Uterus (tissue), 4 donors: ENCODE measurements around the gene MTUS2. TPM values are rescaled to one million over a fixed set of nuclear protein-coding genes. Genes with fewer than 3 reads are reported as not detected.
A peak's percentile ranks its signal among the peaks of the same experiment; 100 is the strongest.

Experiments used
- DNase-seq, 2 donors: peaks; one replicate each; pipeline ENCODE4 v3.0.0-alpha.2; 2019 to 2020
- H3K27ac ChIP-seq, 2 donors: fragments of 200-600 bp; sonication (generic); 1 replicate in 1 of 2; 2 replicates in 1 of 2; pipeline ENCODE4 v1.5.1; 2016 to 2018
- H3K27me3 ChIP-seq, 2 donors: fragments of 200-600 bp; sonication (generic); one replicate each; pipeline ENCODE4 v1.5.1; 2018 to 2019; ENCODE audit warnings: control low read depth in 1 of 2
- H3K36me3 ChIP-seq, 2 donors: fragments of 200-600 bp; sonication (generic); one replicate each; pipeline ENCODE4 v1.5.1; 2019; ENCODE audit warnings: control low read depth in 1 of 2
- H3K4me1 ChIP-seq, 2 donors: fragments of 200-600 bp; sonication (generic); one replicate each; pipeline ENCODE4 v1.5.1; 2018 to 2019; ENCODE audit warnings: control low read depth in 1 of 2
- H3K4me3 ChIP-seq, 2 donors: fragments of 200-600 bp; sonication (generic); 1 replicate in 1 of 2; 2 replicates in 1 of 2; pipeline ENCODE4 v1.5.1; 2018 to 2019; ENCODE audit warnings: mild to moderate bottlenecking in 1 of 2
- H3K9me3 ChIP-seq, 2 donors: fragments of 200-600 bp; sonication (generic); one replicate each; pipeline ENCODE4 v1.5.1; 2019; ENCODE audit warnings: control low read depth in 1 of 2
- CTCF ChIP-seq, 4 experiments: fragments of 200-600 bp in 2 of 4; fragments of 450-650 bp in 2 of 4; sonication (generic) in 2 of 4; IDR thresholded peaks; one replicate each; pipeline ENCODE4 v1.5.1; 2016 to 2019; ENCODE audit warnings: antibody characterized with exemption in 4 of 4, mild to moderate bottlenecking in 2 of 4, moderate library complexity in 1 of 4
- POLR2A ChIP-seq, 2 donors: fragments of 450-650 bp; IDR thresholded peaks; one replicate each; pipeline ENCODE4 v1.6.1; 2016; ENCODE audit warnings: antibody characterized with exemption in 2 of 2, mild to moderate bottlenecking in 1 of 2, moderate library complexity in 1 of 2
- intact Hi-C: fragments of 100-400 bp; cut with DNase I; formaldehyde crosslinking; loops from one replicate; pipeline ENCODE4 v1.15.1; 2023; ENCODE audit warnings: low total_unique reads
- total RNA-seq, 4 donors: library from RNA; depleted of rRNA in 3 of 4; stranded (reverse); fragments of >200 nt in 3 of 4; gene quantifications; one replicate each; pipeline versions ENCODE4 v1.1.0 to v1.2.4, GENCODE V29; 2014 to 2023
- donor health status: DM: yes; HTN: yes; CAD: no.

The MTUS2 gene
- total RNA-seq, 4 donors from 2014 or later, result 0.26 to 4.0 (median 3.6) TPM; not detected in 1

GRCh38 chr13:29537736-29538651 is 717.9 kb downstream of the MTUS2 start:
- intact Hi-C loops, result no loop called here
- H3K36me3 ChIP-seq, result no peaks in the 10 kb centered on the region
- no peak overlapping the region for H3K4me3 ChIP-seq
- DNase-seq, result no peak
- TF ChIP-seq POLR2A (IDR thresholded peaks at IDR 0.05) (no peak), CTCF (IDR thresholded peaks at IDR 0.05) (no peak)
- peak overlapping the region; percentile 42 to 48 for H3K27ac ChIP-seq
- no peaks in the 10 kb centered on the region for H3K27me3 ChIP-seq
- no peaks in the 10 kb centered on the region for H3K4me1 ChIP-seq
- no peaks in the 10 kb centered on the region for H3K9me3 ChIP-seq

DNA sequence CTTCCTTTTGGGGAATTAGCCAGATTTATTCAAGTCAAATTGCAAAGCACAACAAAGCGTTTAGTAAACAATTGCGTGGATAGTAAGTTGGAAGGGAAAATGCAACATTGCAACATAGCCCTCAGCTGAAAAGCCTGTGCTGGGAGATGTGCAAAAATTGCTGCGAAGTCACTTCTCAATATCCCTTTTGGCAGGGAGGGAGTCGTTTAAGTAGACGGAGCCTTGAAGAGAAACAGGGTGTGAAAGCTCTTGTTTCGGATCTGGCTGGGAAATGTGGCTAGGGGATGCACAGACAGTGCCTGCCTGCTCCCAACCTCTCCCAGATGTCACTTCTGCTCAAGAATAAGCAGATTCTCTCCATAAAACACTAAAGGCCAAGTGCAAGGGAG is 718.5 kb downstream of the MTUS2 start:
- DNase-seq, result no peak
- H3K27ac ChIP-seq, result peak overlapping the region; percentile 42 to 48
- no peaks in the 10 kb centered on the region for H3K27me3 ChIP-seq
- TF ChIP-seq CTCF (IDR thresholded peaks at IDR 0.05) (no peak), POLR2A (IDR thresholded peaks at IDR 0.05) (no peak)
- no peak overlapping the region for H3K4me3 ChIP-seq
- no peaks in the 10 kb centered on the region for H3K4me1 ChIP-seq
- H3K36me3 ChIP-seq, result no peaks in the 10 kb centered on the region
- intact Hi-C loops, result no loop called here
- H3K9me3 ChIP-seq, result no peaks in the 10 kb centered on the region

DNA sequence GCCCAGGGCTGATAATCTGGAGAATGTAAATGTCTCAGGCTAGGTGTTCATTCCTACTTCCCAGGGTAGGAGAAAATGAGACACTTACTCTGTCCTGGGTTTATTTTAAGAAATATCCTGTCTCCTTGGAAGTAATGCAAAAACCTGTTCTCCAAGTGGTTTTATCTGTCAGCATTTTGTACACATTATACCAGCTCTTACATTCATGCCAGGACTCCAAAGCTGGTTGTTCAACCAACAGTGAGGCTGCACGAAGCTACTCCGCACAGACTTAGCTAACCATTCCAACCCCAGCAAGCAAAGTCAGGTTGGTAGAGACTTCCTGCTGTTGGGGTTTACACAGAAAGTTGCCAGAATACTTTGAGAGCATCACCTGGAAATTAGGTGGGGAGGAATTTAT is 719.7 kb downstream of the MTUS2 start:
- no peak for DNase-seq
- Histone ChIP-seq H3K36me3 (no peaks in the 10 kb centered on the region), H3K9me3 (no peaks in the 10 kb centered on the region), H3K4me1 (no peaks in the 10 kb centered on the region), H3K27ac (no peak overlapping the region), H3K4me3 (no peak overlapping the region), H3K27me3 (no peaks in the 10 kb centered on the region)
- TF ChIP-seq CTCF (IDR thresholded peaks at IDR 0.05) (no peak), POLR2A (IDR thresholded peaks at IDR 0.05) (no peak)
- intact Hi-C loops, result no loop called here

DNA sequence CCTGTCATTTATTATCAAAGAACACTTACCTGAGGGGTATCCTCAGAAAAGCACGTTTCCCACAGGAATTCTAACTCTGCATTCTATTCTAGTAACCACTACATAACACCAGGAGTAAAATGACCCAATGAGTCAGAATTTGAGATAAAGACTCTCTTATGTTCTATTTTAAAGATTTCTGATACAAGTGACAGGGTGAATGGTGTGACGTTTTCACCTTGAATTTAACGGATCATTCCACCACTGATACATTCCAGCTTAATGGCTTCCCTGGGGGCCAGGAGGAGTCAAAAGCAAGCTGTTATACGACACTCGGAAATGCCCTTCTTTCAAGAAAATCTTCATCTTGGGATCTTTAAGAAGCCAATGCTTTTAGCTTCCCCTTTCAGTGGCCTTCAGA is 720.2 kb downstream of the MTUS2 start:
- TF ChIP-seq CTCF (IDR thresholded peaks at IDR 0.05) (no peak), POLR2A (IDR thresholded peaks at IDR 0.05) (no peak)
- Histone ChIP-seq H3K9me3 (no peaks in the 10 kb centered on the region), H3K4me3 (no peak overlapping the region), H3K27ac (no peak overlapping the region), H3K4me1 (no peaks in the 10 kb centered on the region), H3K27me3 (no peaks in the 10 kb centered on the region), H3K36me3 (no peaks in the 10 kb centered on the region)
- intact Hi-C loops, result no loop called here
- no peak for DNase-seq

DNA sequence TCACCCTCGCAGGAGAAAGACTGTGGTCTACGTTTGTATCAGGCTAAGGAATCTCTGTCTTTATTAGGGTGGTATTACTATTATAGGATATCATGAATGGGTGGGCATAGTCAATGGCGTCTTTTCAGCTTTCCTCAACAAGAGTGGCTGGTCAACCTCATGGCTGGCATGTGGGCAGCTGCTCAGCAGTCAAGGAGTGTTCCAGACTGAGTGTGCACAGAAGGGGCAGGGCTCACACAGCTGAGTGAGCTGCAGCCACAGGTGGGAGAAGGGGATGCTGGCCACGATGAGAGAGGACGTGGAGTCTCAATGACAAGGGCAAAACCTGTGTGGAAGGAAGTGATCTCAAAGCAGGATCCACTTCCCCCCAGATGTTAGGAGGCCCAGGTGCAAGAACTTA is 720.7 kb downstream of the MTUS2 start:
- H3K27ac ChIP-seq, result no peak overlapping the region
- H3K9me3 ChIP-seq, result no peaks in the 10 kb centered on the region
- no peaks in the 10 kb centered on the region for H3K4me1 ChIP-seq
- TF ChIP-seq CTCF (IDR thresholded peaks at IDR 0.05) (no peak), POLR2A (IDR thresholded peaks at IDR 0.05) (no peak)
- no peaks in the 10 kb centered on the region for H3K36me3 ChIP-seq
- intact Hi-C loops, result no loop called here
- no peak overlapping the region for H3K4me3 ChIP-seq
- DNase-seq, result no peak
- no peaks in the 10 kb centered on the region for H3K27me3 ChIP-seq
